Esophagus muscularis mucosa (tissue), 4 donors: ENCODE measurements around the gene LHB. TPM values are rescaled to one million over a fixed set of nuclear protein-coding genes. Genes with fewer than 3 reads are reported as not detected.

ENCODE experiments used
- DNase-seq: peaks from one replicate; pipeline ENCODE4 v3.0.0-alpha.2; 2017; ENCODE audit errors: extremely low spot score
- H3K27ac ChIP-seq, 4 donors: fragments of 200-600 bp; sonication (generic); replicated peaks in 1 of 4; 1 replicate in 3 of 4; 2 replicates in 1 of 4; pipeline ENCODE4 v1.5.1; 2016 to 2019; ENCODE audit warnings: mild to moderate bottlenecking in 1 of 4
- H3K27me3 ChIP-seq, 4 donors: fragments of 200-600 bp; sonication (generic); one replicate each; pipeline versions ENCODE4 v1.5.1 to v1.6.0; 2016 to 2019
- H3K36me3 ChIP-seq, 4 donors: fragments of 200-600 bp; sonication (generic); one replicate each; pipeline ENCODE4 v1.5.1; 2016 to 2019
- H3K4me1 ChIP-seq, 4 donors: fragments of 200-600 bp; sonication (generic); one replicate each; pipeline ENCODE4 v1.5.1; 2016 to 2019
- H3K4me3 ChIP-seq, 4 donors: fragments of 200-600 bp; sonication (generic); 1 replicate in 2 of 4; 2 replicates in 2 of 4; pipeline ENCODE4 v1.5.1; 2016 to 2019; ENCODE audit warnings: mild to moderate bottlenecking in 4 of 4, moderate library complexity in 1 of 4
- H3K9me3 ChIP-seq, 4 donors: fragments of 200-600 bp; sonication (generic); 1 replicate in 3 of 4; 2 replicates in 1 of 4; pipeline ENCODE4 v1.5.1; 2016 to 2019
- CTCF ChIP-seq, 3 experiments: fragments of 200-600 bp in 2 of 3; fragments of 450-650 bp in 1 of 3; sonication (generic) in 2 of 3; IDR thresholded peaks; one replicate each; pipeline ENCODE4 v1.5.1; 2017 to 2019; ENCODE audit warnings: antibody characterized with exemption in 3 of 3, mild to moderate bottlenecking in 2 of 3, moderate library complexity in 1 of 3
- EP300 ChIP-seq: sonication (generic); formaldehyde crosslinking; IDR thresholded peaks from one replicate; pipeline ENCODE4 v1.6.1; 2017; ENCODE audit warnings: antibody characterized with exemption
- POLR2A ChIP-seq: fragments of 450-650 bp; IDR thresholded peaks from one replicate; pipeline ENCODE4 v1.6.1; 2017; ENCODE audit warnings: antibody characterized with exemption, moderate library complexity, mild to moderate bottlenecking, low read depth
- POLR2AphosphoS5 ChIP-seq, 2 donors: sonication (generic); formaldehyde crosslinking; IDR thresholded peaks; one replicate each; pipeline ENCODE4 v1.6.1; 2017; ENCODE audit warnings: antibody characterized with exemption in 2 of 2
- WGBS: methylation state at CpG from one replicate; pipeline ENCODE4 v1.1.5; 2018; 5-methylcytosine and 5-hydroxymethylcytosine counted together
- intact Hi-C: fragments of 100-400 bp; cut with DNase I; formaldehyde crosslinking; loops from one replicate; pipeline ENCODE4 v1.15.1; 2023
- total RNA-seq, 4 donors: library from RNA; depleted of rRNA; stranded (reverse); fragments of >200 nt; gene quantifications; one replicate each; pipeline versions ENCODE4 v1.1.0 to v1.2.1, GENCODE V29; 2016

Gene LHB
- not detected for total RNA-seq

- TF ChIP-seq EP300 (no peak), POLR2AphosphoS5 (IDR thresholded peaks at IDR 0.05) (no peak), CTCF (IDR thresholded peaks at IDR 0.05) (no peak), POLR2A (no peak)
- no peak for DNase-seq
- intact Hi-C loops = no loop called here
- Histone ChIP-seq H3K27me3 (peaks cover 0 to 41% (median 14%) of the 10 kb centered on the region in 4 donors), H3K9me3 (no peaks in the 10 kb centered on the region), H3K36me3 (peaks cover 0 to 43% (median 38%) of the 10 kb centered on the region in 4 donors), H3K4me1 (peaks cover 19 to 30% (median 26%) of the 10 kb centered on the region in 4 donors), H3K27ac (no peak within 1 kb of the TSS), H3K4me3 (peak within 1 kb of the TSS; percentile 53 to 64 (median 55))
- 90% methylated on average over 12 of the region's 17 CpGs for WGBS
Observed at GRCh38 chr19:49017041-49017665, at the start of gene LHB. Gene LHB (minus strand): TSS chr19:49017091. CDS start chr19:49017081, 10 bp downstream.

- 61% methylated on average over 13 of the region's 13 CpGs for WGBS
- no peak for DNase-seq
- no peak for TF ChIP-seq POLR2AphosphoS5 (IDR thresholded peaks at IDR 0.05)
- no peak for TF ChIP-seq EP300
- TF ChIP-seq CTCF (IDR thresholded peaks at IDR 0.05) = no peak
- TF ChIP-seq POLR2A = no peak
- no peak overlapping the region for H3K27ac ChIP-seq
- no peak overlapping the region for H3K4me3 ChIP-seq
- intact Hi-C loops = no loop called here
- H3K36me3 ChIP-seq = no peaks in the 10 kb centered on the region
- peaks cover 0 to 100% (median 38%) of the 10 kb centered on the region in 4 donors for H3K27me3 ChIP-seq
- peaks cover 8 to 14% (median 11%) of the 10 kb centered on the region in 4 donors for H3K4me1 ChIP-seq
- H3K9me3 ChIP-seq = no peaks in the 10 kb centered on the region
Observed at GRCh38 chr19:49065905-49066512, 49.1 kb upstream of the LHB start.

GRCh38 chr19:49064768-49065611 is 48.1 kb upstream of the LHB start, which contains the start of gene NTF4:
Gene NTF4 (minus strand): TSS chr19:49064818. CDS start chr19:49061997, 2,821 bp downstream.
- peaks cover 0 to 99% (median 29%) of the 10 kb centered on the region in 4 donors for H3K27me3 ChIP-seq

GRCh38 chr19:49064029-49064629 is 47.2 kb upstream of the LHB start:
- Histone ChIP-seq H3K4me3 (no peak overlapping the region), H3K9me3 (no peaks in the 10 kb centered on the region), H3K27me3 (peaks cover 0 to 93% (median 27%) of the 10 kb centered on the region in 4 donors), H3K36me3 (no peaks in the 10 kb centered on the region), H3K27ac (no peak overlapping the region), H3K4me1 (peaks cover 8 to 14% (median 11%) of the 10 kb centered on the region in 4 donors)
- TF ChIP-seq POLR2AphosphoS5 (IDR thresholded peaks at IDR 0.05) (no peak), CTCF (IDR thresholded peaks at IDR 0.05) (no peak), EP300 (no peak)
- WGBS = 59% methylated on average over 9 of the region's 10 CpGs
- intact Hi-C loops = no loop called here
- DNase-seq = no peak

More at GRCh38 chr19:49064768-49065611, 48.1 kb upstream of the LHB start, which contains the start of gene NTF4:
- 16% methylated on average over 11 of the region's 53 CpGs for WGBS
- H3K36me3 ChIP-seq = no peaks in the 10 kb centered on the region
- H3K9me3 ChIP-seq = no peaks in the 10 kb centered on the region
- intact Hi-C loops = no loop called here
- TF ChIP-seq POLR2A = no peak
- H3K27ac ChIP-seq = no peak within 1 kb of the TSS
- H3K4me3 ChIP-seq = peak within 1 kb of the TSS; percentile 24 to 41 (median 28)
- H3K4me1 ChIP-seq = peaks cover 8 to 14% (median 11%) of the 10 kb centered on the region in 4 donors
- DNase-seq = no peak
